H1 (cell line): ENCODE data around the gene EXD3. TPM values are rescaled to one million over a fixed set of nuclear protein-coding genes. Genes with fewer than 3 reads are reported as not detected.
A peak's percentile ranks its signal among the peaks of the same experiment; 100 is the strongest.

ENCODE experiments used
- CTCF ChIA-PET: fragments of 300-600 bp; sonication (Branson Sonifier 250); formaldehyde crosslinking; loops from one replicate; lab custom pipeline; 2021; ENCODE audit not compliant: partially characterized antibody; lab: Charles Lee
- POLR2A ChIA-PET: fragments of 300-600 bp; sonication (Branson Sonifier 250); formaldehyde crosslinking; loops from one replicate; lab custom pipeline; 2021; ENCODE audit warnings: inconsistent platforms; ENCODE audit not compliant: partially characterized antibody; lab: Charles Lee
- DNase-seq, 2 experiments: peaks; one replicate each; pipeline versions ENCODE4 v3.0.0 to v3.0.0-alpha.2; 2010 to 2022; ENCODE audit warnings: low spot score in 2 of 2, low read depth in 1 of 2, mixed read lengths in 1 of 2
- FAIRE-seq: peaks from 2 replicates; lab custom pipeline; 2011; peaks lifted over from hg19 to GRCh38; lab: Jason Lieb, UNC
- H2AFZ ChIP-seq: 2 replicates; pipeline ENCODE4 v1.8.1; 2012; ENCODE audit warnings: low read length, inconsistent platforms
- H2AK5ac ChIP-seq: 2 replicates; pipeline ENCODE4 v1.6.1; 2013; ENCODE audit warnings: low read depth, low read length
- H2BK120ac ChIP-seq: replicated peaks from 2 replicates; pipeline ENCODE3; 2013; ENCODE audit warnings: low read depth, low read length, inconsistent platforms
- H2BK12ac ChIP-seq: 2 replicates; pipeline ENCODE4 v1.6.1; 2013; ENCODE audit warnings: low read depth, low read length
- H2BK15ac ChIP-seq: 2 replicates; pipeline ENCODE4 v1.6.1; 2013; ENCODE audit warnings: low read length
- H2BK20ac ChIP-seq: 2 replicates; pipeline ENCODE4 v1.6.1; 2013; ENCODE audit warnings: low read length
- H2BK5ac ChIP-seq: 2 replicates; pipeline ENCODE4 v1.6.1; 2013; ENCODE audit warnings: low read depth, low read length
- H3K14ac ChIP-seq: 2 replicates; pipeline ENCODE4 v1.6.1; 2013; ENCODE audit warnings: inconsistent platforms; ENCODE audit not compliant: insufficient read length
- H3K18ac ChIP-seq: 2 replicates; pipeline ENCODE4 v1.6.1; 2013; ENCODE audit warnings: low read length; ENCODE audit errors: extremely low read depth
- H3K23ac ChIP-seq: 2 replicates; pipeline ENCODE4 v1.6.1; 2013; ENCODE audit warnings: inconsistent platforms; ENCODE audit not compliant: insufficient read length
- H3K23me2 ChIP-seq: 2 replicates; pipeline ENCODE4 v1.6.1; 2013; ENCODE audit warnings: low read depth, low read length
- H3K27ac ChIP-seq: 2 replicates; pipeline ENCODE4 v1.6.1; 2011; ENCODE audit warnings: low read depth, low read length, inconsistent platforms
- H3K27me3 ChIP-seq, 4 experiments: replicated peaks in 1 of 4; 1 replicate in 1 of 4; 2 replicates in 3 of 4; pipeline versions ENCODE4 v1.6.1 to v1.8.1; 2011 to 2013; ENCODE audit warnings: low read length in 3 of 4, mild to moderate bottlenecking in 3 of 4, inconsistent platforms in 2 of 4, mixed read lengths in 2 of 4, moderate library complexity in 1 of 4; ENCODE audit not compliant: control insufficient read depth in 3 of 4, insufficient read depth in 3 of 4; ENCODE audit errors: extremely low read depth in 1 of 4
- H3K36me3 ChIP-seq, 4 experiments: 2 replicates each; pipeline versions ENCODE4 v1.6.1 to v1.8.1; 2011 to 2013; ENCODE audit warnings: mild to moderate bottlenecking in 4 of 4, low read length in 3 of 4, moderate library complexity in 2 of 4, control low read depth in 1 of 4, inconsistent platforms in 1 of 4; ENCODE audit not compliant: insufficient read depth in 4 of 4, control insufficient read depth in 2 of 4
- H3K4ac ChIP-seq: replicated peaks from 2 replicates; pipeline ENCODE3; 2013; ENCODE audit warnings: low read length, low read depth, mixed read lengths, inconsistent platforms; ENCODE audit not compliant: insufficient read length
- H3K4me1 ChIP-seq, 4 experiments: replicated peaks in 1 of 4; 1 replicate in 1 of 4; 2 replicates in 3 of 4; pipeline versions ENCODE4 v1.6.1 to v1.8.1; 2011 to 2013; ENCODE audit warnings: low read length in 3 of 4, inconsistent platforms in 2 of 4, mixed read lengths in 1 of 4; ENCODE audit not compliant: insufficient read depth in 4 of 4, control insufficient read depth in 3 of 4
- H3K4me2 ChIP-seq, 2 experiments: 2 replicates each; pipeline versions ENCODE4 v1.6.1 to v1.8.1; 2011 to 2013; ENCODE audit warnings: low read depth in 2 of 2, low read length in 2 of 2, control low read depth in 1 of 2, inconsistent platforms in 1 of 2, mild to moderate bottlenecking in 1 of 2; ENCODE audit not compliant: insufficient read depth in 1 of 2
- H3K4me3 ChIP-seq, 4 experiments: fragments of 200-600, 300-600 bp in 1 of 4; sonication (generic), shearing (Covaris generic), sonication (Bioruptor Twin) in 1 of 4; 2 replicates each; pipeline versions ENCODE4 v1.5.1 to v1.8.1; 2011 to 2016; ENCODE audit warnings: low read length in 4 of 4, low read depth in 3 of 4, control low read depth in 2 of 4, inconsistent platforms in 2 of 4, mild to moderate bottlenecking in 2 of 4, mixed read lengths in 1 of 4, moderate library complexity in 1 of 4; ENCODE audit not compliant: insufficient read depth in 2 of 4; ENCODE audit errors: extremely low read depth in 1 of 4
- H3K56ac ChIP-seq: replicated peaks from 2 replicates; pipeline ENCODE3; 2013; ENCODE audit warnings: low read depth, mild to moderate bottlenecking, mixed read lengths, low read length, inconsistent platforms; ENCODE audit not compliant: insufficient read length
- H3K79me1 ChIP-seq: 2 replicates; pipeline ENCODE4 v1.6.1; 2013; ENCODE audit warnings: low read depth, low read length, control low read depth
- H3K79me2 ChIP-seq, 2 experiments: 2 replicates each; pipeline versions ENCODE4 v1.6.1 to v1.8.1; 2012 to 2013; ENCODE audit warnings: low read length in 2 of 2, mild to moderate bottlenecking in 2 of 2, inconsistent platforms in 1 of 2; ENCODE audit not compliant: insufficient read depth in 2 of 2, control insufficient read depth in 1 of 2
- H3K9ac ChIP-seq, 4 experiments: replicated peaks in 1 of 4; 1 replicate in 1 of 4; 2 replicates in 3 of 4; pipeline versions ENCODE4 v1.6.1 to v1.8.1; 2011 to 2013; ENCODE audit warnings: low read depth in 3 of 4, low read length in 3 of 4, control low read depth in 2 of 4, mild to moderate bottlenecking in 2 of 4, moderate library complexity in 2 of 4, inconsistent platforms in 1 of 4; ENCODE audit errors: extremely low read depth in 1 of 4
- H3K9me3 ChIP-seq, 2 experiments: 2 replicates each; pipeline versions ENCODE4 v1.6.1 to v1.8.1; 2012 to 2013; ENCODE audit warnings: mild to moderate bottlenecking in 2 of 2, moderate library complexity in 2 of 2, control low read depth in 1 of 2, inconsistent platforms in 1 of 2, low read depth in 1 of 2, low read length in 1 of 2, mixed read lengths in 1 of 2; ENCODE audit not compliant: insufficient read depth in 2 of 2
- H4K20me1 ChIP-seq, 2 experiments: replicated peaks in 1 of 2; 2 replicates each; pipeline versions ENCODE3 to v1.8.1; 2011 to 2013; ENCODE audit warnings: inconsistent platforms in 2 of 2, low read length in 2 of 2, mild to moderate bottlenecking in 1 of 2; ENCODE audit not compliant: insufficient read depth in 2 of 2, control insufficient read depth in 1 of 2
- H4K5ac ChIP-seq: 2 replicates; pipeline ENCODE4 v1.6.1; 2013; ENCODE audit warnings: low read length, low read depth, mixed read lengths, inconsistent platforms; ENCODE audit not compliant: insufficient read length
- H4K8ac ChIP-seq: 2 replicates; pipeline ENCODE4 v1.8.0; 2013; ENCODE audit warnings: mild to moderate bottlenecking, moderate library complexity, low read length, inconsistent platforms; ENCODE audit not compliant: insufficient read depth; ENCODE audit errors: extremely low read depth
- H4K91ac ChIP-seq: replicated peaks from 2 replicates; pipeline ENCODE3; 2013; ENCODE audit warnings: low read length, mixed read lengths, inconsistent platforms; ENCODE audit not compliant: insufficient read length
- E2F6 ChIP-seq: IDR thresholded peaks from 2 replicates; pipeline ENCODE4 v1.6.1; 2012; ENCODE audit warnings: inconsistent platforms
- WGBS, 2 experiments: shearing (Covaris generic) in 1 of 2; methylation state at CpG; one replicate each; pipeline versions ENCODE4 v1.1.6 to v1.1.7; 2013 to 2015; ENCODE audit warnings: low lambda C conversion rate in 2 of 2, mixed read lengths in 2 of 2, inconsistent platforms in 1 of 2, low coverage in 1 of 2, missing lambda C conversion rate in 1 of 2; ENCODE audit not compliant: insufficient replicate concordance in 2 of 2, insufficient coverage in 1 of 2, insufficient read length in 1 of 2; ENCODE audit errors: extremely low coverage in 1 of 2, missing lambda C conversion rate in 1 of 2; 5-methylcytosine and 5-hydroxymethylcytosine counted together
- polyA plus RNA-seq, 7 experiments: library from polyadenylated mRNA; depleted of rRNA in 3 of 7; stranded (reverse) in 5 of 7; unstranded in 2 of 7; fragments of >200 nt in 5 of 7; fragments of 200-250 nt in 2 of 7; gene quantifications; 1 replicate in 5 of 7; 2 replicates in 1 of 7; 4 replicates in 1 of 7; pipeline versions ENCODE4 v1.2.1 to v1.2.3, GENCODE V29; 2011 to 2013; ENCODE audit warnings: missing spikeins in 2 of 7, mixed read lengths in 2 of 7
- total RNA-seq: library from RNA; stranded (reverse); fragmentation: NEBNext Ultra II Directional; extraction: Animal tissue kit (Norgen Biotek cat#: 25700); gene quantifications from 2 replicates; pipeline ENCODE4 v1.2.1, GENCODE V29; 2021
- TF ChIP-seq, protein P1 (sequence below), 3 experiments: IDR thresholded peaks; 1 replicate in 2 of 3; 2 replicates in 1 of 3; pipeline versions ENCODE4 v1.5.1 to v1.6.1; 2011; ENCODE audit warnings: low read length in 3 of 3, mild to moderate bottlenecking in 3 of 3, inconsistent platforms in 2 of 3, low read depth in 1 of 3, moderate library complexity in 1 of 3; ENCODE audit not compliant: insufficient read depth in 1 of 3; ENCODE audit errors: control extremely low read depth in 1 of 3

The EXD3 gene
- total and polyA plus RNA-seq, 2 of the 8 experiments (the other 6 are each of a cell fraction or from before 2014, with no cell fraction given), result 7.2 to 9.4 TPM

- Histone ChIP-seq H2BK5ac (no peak overlapping the region), H2BK12ac (no peak overlapping the region), H2BK20ac (no peak overlapping the region), H4K5ac (no peak overlapping the region), H3K23me2 (peaks cover 5% of the 10 kb centered on the region; the same call in 1 of the 2 replicates), H3K79me2 (no peaks in the 10 kb centered on the region), H2BK15ac (no peak overlapping the region), H3K9ac (no peak overlapping the region), H4K91ac (no peak overlapping the region), H4K20me1 (no peaks in the 10 kb centered on the region), H3K23ac (no peak overlapping the region), H4K8ac (no peak overlapping the region; the same call in 1 of the 2 replicates), H3K36me3 (no peaks in the 10 kb centered on the region), H3K27ac (no peak overlapping the region), H2AFZ (no peak overlapping the region), H3K4me2 (no peak overlapping the region), H2AK5ac (no peak overlapping the region), H3K4me1 (no peaks in the 10 kb centered on the region), H3K27me3 (no peaks in the 10 kb centered on the region), H3K79me1 (no peaks in the 10 kb centered on the region), H3K4me3 (no peak overlapping the region), H3K4ac (no peak overlapping the region), H3K18ac (no peak overlapping the region), H3K56ac (no peak overlapping the region), H2BK120ac (no peak overlapping the region), H3K14ac (no peak overlapping the region), H3K9me3 (peaks cover 30 to 88% of the 10 kb centered on the region in 2 experiments)
- WGBS, 2 experiments, result 91% methylated on average over 24 of the region's 30 CpGs; no CpG with 5 or more reads in 1 of the 2 experiments
- no peak for FAIRE-seq
- POLR2A ChIA-PET, result no interaction called here
- TF ChIP-seq, protein P1, sequence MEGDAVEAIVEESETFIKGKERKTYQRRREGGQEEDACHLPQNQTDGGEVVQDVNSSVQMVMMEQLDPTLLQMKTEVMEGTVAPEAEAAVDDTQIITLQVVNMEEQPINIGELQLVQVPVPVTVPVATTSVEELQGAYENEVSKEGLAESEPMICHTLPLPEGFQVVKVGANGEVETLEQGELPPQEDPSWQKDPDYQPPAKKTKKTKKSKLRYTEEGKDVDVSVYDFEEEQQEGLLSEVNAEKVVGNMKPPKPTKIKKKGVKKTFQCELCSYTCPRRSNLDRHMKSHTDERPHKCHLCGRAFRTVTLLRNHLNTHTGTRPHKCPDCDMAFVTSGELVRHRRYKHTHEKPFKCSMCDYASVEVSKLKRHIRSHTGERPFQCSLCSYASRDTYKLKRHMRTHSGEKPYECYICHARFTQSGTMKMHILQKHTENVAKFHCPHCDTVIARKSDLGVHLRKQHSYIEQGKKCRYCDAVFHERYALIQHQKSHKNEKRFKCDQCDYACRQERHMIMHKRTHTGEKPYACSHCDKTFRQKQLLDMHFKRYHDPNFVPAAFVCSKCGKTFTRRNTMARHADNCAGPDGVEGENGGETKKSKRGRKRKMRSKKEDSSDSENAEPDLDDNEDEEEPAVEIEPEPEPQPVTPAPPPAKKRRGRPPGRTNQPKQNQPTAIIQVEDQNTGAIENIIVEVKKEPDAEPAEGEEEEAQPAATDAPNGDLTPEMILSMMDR (IDR thresholded peaks at IDR 0.05; ENCODE audit: control extremely low read depth in 1 of 3, insufficient read depth in 1 of 3, low read depth in 1 of 3, low read length in 3 of 3), result peak in 1 of 3 experiments; percentile 1; a peak in 1 of 4 replicates
- no peak for TF ChIP-seq E2F6
- CTCF ChIA-PET, result no interaction called here
- no peak for DNase-seq
Observed at GRCh38 chr9:137350696-137351584, 72.0 kb downstream of the EXD3 start.
